Measurements from ENCODE around the gene INVS.

- TF ChIP-seq CTCF (IDR thresholded peaks at IDR 0.05) = no peak
- TF ChIP-seq POLR2A (IDR thresholded peaks at IDR 0.05) = no peak
These were observed 121.9 kb downstream of the INVS start for GRCh38 chr9:100220936-100221335.

Measured in heart left ventricle (tissue), 13 donors.